ENCODE measurements around the gene PHYKPL. TPM values are rescaled to one million over a fixed set of nuclear protein-coding genes. Genes with fewer than 3 reads are reported as not detected.

Gene PHYKPL
- total and polyA plus RNA-seq, 2 of the 8 experiments (the other 6 are each of a cell fraction or from before 2014, with no cell fraction given), result 25.1 to 32.1 TPM

GRCh38 chr5:178199581-178200434 is 32.8 kb downstream of the PHYKPL start (continued):
- TF ChIP-seq, protein P1, sequence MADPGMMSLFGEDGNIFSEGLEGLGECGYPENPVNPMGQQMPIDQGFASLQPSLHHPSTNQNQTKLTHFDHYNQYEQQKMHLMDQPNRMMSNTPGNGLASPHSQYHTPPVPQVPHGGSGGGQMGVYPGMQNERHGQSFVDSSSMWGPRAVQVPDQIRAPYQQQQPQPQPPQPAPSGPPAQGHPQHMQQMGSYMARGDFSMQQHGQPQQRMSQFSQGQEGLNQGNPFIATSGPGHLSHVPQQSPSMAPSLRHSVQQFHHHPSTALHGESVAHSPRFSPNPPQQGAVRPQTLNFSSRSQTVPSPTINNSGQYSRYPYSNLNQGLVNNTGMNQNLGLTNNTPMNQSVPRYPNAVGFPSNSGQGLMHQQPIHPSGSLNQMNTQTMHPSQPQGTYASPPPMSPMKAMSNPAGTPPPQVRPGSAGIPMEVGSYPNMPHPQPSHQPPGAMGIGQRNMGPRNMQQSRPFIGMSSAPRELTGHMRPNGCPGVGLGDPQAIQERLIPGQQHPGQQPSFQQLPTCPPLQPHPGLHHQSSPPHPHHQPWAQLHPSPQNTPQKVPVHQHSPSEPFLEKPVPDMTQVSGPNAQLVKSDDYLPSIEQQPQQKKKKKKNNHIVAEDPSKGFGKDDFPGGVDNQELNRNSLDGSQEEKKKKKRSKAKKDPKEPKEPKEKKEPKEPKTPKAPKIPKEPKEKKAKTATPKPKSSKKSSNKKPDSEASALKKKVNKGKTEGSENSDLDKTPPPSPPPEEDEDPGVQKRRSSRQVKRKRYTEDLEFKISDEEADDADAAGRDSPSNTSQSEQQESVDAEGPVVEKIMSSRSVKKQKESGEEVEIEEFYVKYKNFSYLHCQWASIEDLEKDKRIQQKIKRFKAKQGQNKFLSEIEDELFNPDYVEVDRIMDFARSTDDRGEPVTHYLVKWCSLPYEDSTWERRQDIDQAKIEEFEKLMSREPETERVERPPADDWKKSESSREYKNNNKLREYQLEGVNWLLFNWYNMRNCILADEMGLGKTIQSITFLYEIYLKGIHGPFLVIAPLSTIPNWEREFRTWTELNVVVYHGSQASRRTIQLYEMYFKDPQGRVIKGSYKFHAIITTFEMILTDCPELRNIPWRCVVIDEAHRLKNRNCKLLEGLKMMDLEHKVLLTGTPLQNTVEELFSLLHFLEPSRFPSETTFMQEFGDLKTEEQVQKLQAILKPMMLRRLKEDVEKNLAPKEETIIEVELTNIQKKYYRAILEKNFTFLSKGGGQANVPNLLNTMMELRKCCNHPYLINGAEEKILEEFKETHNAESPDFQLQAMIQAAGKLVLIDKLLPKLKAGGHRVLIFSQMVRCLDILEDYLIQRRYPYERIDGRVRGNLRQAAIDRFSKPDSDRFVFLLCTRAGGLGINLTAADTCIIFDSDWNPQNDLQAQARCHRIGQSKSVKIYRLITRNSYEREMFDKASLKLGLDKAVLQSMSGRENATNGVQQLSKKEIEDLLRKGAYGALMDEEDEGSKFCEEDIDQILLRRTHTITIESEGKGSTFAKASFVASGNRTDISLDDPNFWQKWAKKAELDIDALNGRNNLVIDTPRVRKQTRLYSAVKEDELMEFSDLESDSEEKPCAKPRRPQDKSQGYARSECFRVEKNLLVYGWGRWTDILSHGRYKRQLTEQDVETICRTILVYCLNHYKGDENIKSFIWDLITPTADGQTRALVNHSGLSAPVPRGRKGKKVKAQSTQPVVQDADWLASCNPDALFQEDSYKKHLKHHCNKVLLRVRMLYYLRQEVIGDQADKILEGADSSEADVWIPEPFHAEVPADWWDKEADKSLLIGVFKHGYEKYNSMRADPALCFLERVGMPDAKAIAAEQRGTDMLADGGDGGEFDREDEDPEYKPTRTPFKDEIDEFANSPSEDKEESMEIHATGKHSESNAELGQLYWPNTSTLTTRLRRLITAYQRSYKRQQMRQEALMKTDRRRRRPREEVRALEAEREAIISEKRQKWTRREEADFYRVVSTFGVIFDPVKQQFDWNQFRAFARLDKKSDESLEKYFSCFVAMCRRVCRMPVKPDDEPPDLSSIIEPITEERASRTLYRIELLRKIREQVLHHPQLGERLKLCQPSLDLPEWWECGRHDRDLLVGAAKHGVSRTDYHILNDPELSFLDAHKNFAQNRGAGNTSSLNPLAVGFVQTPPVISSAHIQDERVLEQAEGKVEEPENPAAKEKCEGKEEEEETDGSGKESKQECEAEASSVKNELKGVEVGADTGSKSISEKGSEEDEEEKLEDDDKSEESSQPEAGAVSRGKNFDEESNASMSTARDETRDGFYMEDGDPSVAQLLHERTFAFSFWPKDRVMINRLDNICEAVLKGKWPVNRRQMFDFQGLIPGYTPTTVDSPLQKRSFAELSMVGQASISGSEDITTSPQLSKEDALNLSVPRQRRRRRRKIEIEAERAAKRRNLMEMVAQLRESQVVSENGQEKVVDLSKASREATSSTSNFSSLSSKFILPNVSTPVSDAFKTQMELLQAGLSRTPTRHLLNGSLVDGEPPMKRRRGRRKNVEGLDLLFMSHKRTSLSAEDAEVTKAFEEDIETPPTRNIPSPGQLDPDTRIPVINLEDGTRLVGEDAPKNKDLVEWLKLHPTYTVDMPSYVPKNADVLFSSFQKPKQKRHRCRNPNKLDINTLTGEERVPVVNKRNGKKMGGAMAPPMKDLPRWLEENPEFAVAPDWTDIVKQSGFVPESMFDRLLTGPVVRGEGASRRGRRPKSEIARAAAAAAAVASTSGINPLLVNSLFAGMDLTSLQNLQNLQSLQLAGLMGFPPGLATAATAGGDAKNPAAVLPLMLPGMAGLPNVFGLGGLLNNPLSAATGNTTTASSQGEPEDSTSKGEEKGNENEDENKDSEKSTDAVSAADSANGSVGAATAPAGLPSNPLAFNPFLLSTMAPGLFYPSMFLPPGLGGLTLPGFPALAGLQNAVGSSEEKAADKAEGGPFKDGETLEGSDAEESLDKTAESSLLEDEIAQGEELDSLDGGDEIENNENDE (IDR thresholded peaks at IDR 0.05; ENCODE audit: insufficient replicate concordance, low read length), result no peak
- TF ChIP-seq RFX5 (IDR thresholded peaks at IDR 0.05; ENCODE audit: borderline replicate concordance, low read depth, low read length), result no peak
- TF ChIP-seq POLR2A (IDR thresholded peaks at IDR 0.05; ENCODE audit: control extremely low read depth in 1 of 2, low read depth in 2 of 2, low read length in 2 of 2), result no peak
- TF ChIP-seq CHD1 (IDR thresholded peaks at IDR 0.05; ENCODE audit: low read depth, low read length), result no peak
